ENCODE data around the gene TCHP.

DNA sequence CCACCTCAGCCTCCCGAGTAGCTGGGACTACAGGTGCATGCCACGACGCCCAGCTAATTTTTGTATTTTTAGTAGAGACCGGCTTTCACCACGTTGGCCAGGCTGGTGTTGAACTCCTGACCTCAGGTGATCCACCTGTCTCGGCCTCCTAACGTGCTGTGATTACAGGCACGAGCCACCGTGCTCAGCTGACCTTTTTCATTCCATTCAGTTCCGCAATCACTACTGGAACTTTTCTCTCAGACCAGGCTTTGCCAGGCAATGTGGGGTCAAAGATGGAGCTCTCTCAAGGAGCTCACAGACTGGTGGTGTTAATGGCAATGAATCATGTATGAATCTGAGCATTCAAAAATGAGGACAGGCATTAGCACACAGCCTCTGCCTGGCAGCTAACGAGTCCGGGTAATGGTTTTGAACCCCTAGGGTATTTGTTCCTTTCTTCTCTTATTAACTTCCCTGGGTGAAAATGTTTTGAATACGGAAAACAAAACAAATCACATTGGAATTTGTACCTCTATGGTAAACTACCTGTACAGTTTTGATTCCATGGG lies 9.4 kb upstream of the TCHP start:
- TF ChIP-seq, protein P1, sequence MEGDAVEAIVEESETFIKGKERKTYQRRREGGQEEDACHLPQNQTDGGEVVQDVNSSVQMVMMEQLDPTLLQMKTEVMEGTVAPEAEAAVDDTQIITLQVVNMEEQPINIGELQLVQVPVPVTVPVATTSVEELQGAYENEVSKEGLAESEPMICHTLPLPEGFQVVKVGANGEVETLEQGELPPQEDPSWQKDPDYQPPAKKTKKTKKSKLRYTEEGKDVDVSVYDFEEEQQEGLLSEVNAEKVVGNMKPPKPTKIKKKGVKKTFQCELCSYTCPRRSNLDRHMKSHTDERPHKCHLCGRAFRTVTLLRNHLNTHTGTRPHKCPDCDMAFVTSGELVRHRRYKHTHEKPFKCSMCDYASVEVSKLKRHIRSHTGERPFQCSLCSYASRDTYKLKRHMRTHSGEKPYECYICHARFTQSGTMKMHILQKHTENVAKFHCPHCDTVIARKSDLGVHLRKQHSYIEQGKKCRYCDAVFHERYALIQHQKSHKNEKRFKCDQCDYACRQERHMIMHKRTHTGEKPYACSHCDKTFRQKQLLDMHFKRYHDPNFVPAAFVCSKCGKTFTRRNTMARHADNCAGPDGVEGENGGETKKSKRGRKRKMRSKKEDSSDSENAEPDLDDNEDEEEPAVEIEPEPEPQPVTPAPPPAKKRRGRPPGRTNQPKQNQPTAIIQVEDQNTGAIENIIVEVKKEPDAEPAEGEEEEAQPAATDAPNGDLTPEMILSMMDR (IDR thresholded peaks at IDR 0.05), result no peak
- TF ChIP-seq POLR2A (IDR thresholded peaks at IDR 0.05), result no peak
